Measurements from ENCODE around the gene ELL.
A peak's percentile ranks its signal among the peaks of the same experiment; 100 is the strongest.

The ELL gene

GRCh38 chr19:18442941-18443340 is 78.9 kb downstream of the ELL start:
- DNase-seq = no peak

DNA sequence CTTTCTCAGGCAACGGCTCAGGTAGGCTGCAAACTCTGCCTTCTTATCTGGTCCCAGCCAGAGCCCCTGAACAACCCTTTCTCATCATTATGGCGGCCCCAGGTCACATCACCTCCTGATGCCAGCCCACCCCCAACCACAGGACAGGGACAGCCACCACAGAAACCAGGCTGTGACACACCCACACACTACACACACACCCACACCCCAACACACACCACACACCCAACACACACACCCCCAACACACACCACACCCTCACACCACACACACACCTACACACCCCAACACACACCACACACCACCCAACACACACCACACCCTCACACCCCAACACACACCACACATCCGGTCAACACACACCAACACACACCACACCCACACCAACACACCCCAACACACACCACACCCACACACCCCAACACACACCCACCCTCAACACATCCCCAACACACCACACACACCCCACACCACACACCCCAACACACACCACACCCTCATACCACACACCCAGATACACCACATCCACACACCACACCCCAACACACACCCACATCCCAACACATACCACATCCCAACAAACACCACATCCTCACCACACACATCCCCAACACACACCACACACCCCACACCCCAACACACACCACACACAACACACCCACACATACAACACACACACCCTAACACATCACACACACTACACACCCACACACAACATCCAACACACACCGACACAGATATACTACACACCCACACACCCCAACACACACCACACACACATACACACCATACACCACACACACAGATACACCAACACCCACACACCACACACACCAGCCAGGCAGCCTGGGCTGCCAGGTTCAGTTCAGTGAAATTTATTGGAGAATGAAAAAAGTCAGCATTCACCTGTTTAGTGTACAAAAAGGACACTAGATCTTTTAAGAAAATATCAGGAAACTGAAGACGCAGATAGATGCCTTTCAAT is 79.8 kb downstream of the ELL start:
- no peak for DNase-seq

- DNase-seq = no peak
Measured at GRCh38 chr19:18440936-18441803, 80.7 kb downstream of the ELL start.

DNA sequence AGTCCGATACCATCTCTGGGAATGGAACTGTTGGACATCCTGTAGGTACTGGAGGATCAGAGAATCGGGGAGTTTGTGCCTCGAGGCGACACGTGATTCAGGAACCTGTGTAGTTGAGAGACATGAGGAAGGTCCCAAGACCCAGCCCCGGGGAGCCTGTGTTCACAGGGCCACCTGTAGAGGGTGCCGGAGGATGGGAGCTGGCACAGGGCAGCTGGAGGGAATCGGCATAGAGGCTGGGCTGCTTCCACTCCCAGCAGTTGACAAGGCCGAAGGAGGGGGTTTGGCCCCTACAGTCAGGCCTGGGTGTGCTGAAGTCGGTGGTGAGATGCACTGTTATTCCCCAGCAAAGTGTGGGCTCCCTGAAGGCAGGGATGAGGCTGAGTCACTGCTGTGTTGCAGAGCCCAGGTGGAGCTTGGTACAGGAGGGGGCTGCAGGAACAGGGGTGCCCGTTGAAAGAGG is 81.4 kb downstream of the ELL start:
- DNase-seq = peak; percentile 58

DNA sequence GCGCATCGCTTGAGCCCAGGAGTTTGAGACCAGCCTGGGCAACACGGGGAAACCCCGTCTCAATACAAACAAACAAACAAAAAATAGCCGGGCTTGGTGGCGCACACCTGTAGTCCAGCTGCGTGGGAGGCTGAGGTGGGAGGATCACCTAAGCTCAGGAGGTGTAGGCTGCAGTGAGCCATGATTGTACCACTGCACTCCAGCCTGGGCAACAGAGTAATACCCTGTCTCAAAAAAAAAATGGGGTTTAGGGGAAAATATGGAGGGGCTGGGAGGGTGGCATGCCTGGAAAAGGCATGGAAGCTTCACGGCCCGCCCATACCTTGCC is 82.0 kb downstream of the ELL start:
- no peak for DNase-seq

- peak; percentile 18 for DNase-seq
Measured at GRCh38 chr19:18439025-18439909, 82.6 kb downstream of the ELL start.

GRCh38 chr19:18438331-18439024 is 83.4 kb downstream of the ELL start:
- DNase-seq = no peak

DNA sequence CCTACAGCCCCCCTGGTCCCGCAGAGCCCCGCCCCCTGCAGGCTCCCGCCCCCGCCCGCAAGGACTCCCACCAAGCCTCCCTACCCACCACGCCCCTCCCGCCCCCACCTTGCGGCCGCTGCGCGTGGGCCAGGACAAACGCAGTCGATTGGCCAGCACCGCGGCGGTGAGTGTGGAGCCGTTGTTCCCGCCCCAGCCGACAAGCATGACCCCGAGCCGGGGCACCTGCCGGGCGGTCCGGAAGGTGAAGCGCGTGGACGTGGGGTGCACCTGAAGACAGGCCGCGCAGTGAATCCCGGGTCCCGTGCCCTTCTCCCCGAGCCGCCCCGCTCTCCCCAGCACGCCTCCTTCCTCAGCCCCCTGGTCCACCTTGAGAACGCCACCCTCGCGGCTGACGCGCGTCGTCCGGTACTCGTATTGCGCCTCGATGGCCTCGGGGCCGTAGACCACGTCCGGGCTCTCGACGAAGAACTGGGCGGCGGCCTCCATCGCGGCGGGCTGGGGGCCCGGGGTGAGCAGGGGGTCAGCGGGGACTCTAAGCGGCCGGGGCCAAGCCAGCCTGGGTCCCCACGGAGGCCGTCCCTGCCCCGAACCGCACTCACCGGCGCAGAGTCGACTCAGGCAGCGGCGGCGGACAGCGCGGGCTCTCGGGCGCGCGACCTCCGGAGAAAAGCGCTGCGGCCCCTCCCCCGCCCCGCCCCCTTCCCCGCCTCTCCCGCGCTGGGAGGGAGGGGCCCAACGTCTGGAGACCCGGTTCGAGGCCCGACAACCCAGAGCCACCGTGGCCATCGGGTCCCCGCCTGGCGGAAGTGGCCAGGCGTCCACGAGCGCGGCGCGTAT is 84.2 kb downstream of the ELL start, which contains the start of gene ISYNA1:
Gene ISYNA1, minus strand, starts transcription at position 643 of the 840 bp plus-strand sequence. Its CDS starts 154 bp downstream, at position 489.
- peak; percentile 70 for DNase-seq

GRCh38 chr19:18436671-18437490 is 85.0 kb downstream of the ELL start:
- peak; percentile 75 for DNase-seq

DNA sequence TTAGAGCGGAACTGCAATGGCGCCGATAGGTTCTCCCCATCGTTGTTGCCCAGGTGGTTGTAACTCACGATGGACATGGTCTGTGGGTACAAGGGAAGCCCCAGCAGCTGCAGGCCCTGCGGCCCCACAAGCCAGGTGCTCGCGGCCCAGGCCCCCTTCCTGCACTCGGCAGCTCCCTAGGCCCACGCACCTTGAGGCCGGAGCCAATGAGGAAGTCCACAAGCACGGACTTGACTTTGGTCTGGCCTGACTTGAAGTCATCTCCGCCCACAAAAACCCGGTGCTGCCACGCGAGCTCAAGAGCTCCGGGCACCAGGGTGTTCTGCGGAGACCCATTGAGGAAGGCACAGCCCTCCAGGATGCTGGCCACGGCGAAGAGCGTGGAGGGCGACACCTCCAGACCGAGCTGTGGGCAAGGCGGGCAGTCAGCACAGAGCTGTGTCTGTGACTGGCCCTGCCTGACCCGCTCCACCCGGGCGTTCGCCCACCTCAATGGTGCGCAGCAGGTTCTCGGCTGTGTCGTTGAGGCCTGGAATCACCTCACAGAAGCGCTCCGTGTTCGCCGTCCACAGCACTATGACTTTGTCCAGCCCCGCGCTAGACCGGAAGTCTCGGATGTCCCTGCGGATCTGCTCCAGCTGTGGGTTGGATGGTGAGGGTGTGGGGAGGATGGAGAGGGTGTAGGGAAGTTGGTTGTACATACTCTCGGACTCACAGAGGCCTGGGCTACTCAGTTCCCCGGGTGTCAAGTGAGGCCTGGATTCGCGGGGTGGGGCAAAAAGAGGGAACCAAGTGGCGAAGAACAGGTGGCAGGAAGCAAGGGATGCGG is 85.8 kb downstream of the ELL start:
- DNase-seq = no peak

GRCh38 chr19:18435178-18435841 is 86.6 kb downstream of the ELL start:
- no peak for DNase-seq

DNA sequence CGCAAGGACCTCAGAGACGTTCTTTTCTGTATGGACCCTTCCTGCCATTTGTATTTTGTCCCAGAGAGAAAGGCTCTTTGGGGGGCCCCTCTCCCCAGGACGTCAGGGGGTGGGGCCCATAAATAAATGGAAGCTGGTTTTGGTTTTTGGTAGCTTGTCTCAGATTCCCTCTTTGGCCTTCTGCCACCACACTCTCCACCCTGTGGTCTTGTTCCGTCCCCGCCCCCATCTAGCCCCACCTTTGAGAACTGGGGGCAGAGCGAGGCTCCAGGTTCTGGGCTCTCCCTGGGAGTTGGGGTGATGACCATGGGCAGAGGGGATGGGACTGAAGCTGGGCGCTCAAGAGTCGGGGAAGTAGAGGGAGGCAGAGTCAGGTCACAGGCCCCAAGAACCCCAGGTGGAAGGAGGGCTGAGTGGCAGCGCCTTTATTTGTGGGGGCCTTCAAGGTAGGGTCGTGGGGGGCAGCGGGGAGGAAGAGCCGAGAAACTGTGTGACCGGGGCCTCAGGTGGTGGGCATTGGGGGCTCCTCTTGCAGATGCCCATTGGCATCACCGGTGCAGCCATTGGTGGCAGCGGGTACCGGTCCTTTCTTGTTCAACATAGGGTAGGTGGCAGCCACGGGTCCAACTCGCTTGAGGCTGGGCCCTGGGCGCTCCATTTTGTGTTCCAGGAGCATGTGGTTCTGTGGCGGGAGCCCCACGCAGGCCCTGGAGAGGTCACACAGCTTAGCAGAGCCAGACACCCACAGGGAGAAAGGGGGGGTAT is 87.3 kb downstream of the ELL start:
- peak; percentile 19 for DNase-seq

GRCh38 chr19:18433735-18434398 is 88.0 kb downstream of the ELL start:
- no peak for DNase-seq

DNA sequence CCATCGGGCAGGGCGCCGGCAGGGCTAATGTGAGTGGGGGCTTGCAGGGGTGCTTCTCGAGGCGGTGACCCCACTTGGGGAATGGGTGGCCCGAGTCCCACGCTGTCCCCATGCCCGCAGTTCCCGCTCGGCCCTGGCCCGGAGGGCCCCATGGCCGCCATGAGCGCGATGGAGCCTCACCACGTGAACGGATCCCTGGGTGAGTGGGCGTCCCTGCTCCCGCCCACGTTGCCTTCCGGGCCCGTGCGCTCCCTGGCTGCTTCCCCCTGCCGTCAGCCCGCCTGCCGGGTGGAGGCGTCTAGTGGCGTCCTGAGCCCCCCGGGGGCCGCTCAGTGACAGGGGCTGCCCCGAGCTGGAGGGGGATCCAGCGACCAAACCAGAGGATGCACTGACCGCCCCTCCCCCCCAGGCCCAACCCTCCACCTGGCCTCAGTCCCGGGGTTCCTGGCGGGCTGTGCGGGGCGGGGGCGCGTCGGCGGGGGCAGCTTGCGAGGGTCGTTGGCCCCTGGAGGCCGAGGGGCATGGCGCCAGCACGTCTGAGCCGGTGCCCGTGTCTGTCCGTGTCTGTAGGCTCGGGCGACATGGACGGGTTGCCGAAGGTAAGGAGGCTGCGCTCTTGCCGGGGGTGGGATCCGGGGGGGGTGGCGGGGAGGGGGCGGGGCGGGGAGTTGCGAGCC is 88.7 kb downstream of the ELL start:
- DNase-seq = peak; percentile 60

- DNase-seq = no peak
Measured at GRCh38 chr19:18432275-18433014, 89.4 kb downstream of the ELL start.

All from activated T-cell treated with anti-CD3 and anti-CD28 coated beads, Interleukin-2, amount 50 U/mL, for 1 hour (primary cell).